ENCODE data around the gene PIP5K1B. TPM values are rescaled to one million over a fixed set of nuclear protein-coding genes. Genes with fewer than 3 reads are reported as not detected.

Gene PIP5K1B
- total RNA-seq, 1 experiment from 2014 or later = 0.20 TPM

DNA sequence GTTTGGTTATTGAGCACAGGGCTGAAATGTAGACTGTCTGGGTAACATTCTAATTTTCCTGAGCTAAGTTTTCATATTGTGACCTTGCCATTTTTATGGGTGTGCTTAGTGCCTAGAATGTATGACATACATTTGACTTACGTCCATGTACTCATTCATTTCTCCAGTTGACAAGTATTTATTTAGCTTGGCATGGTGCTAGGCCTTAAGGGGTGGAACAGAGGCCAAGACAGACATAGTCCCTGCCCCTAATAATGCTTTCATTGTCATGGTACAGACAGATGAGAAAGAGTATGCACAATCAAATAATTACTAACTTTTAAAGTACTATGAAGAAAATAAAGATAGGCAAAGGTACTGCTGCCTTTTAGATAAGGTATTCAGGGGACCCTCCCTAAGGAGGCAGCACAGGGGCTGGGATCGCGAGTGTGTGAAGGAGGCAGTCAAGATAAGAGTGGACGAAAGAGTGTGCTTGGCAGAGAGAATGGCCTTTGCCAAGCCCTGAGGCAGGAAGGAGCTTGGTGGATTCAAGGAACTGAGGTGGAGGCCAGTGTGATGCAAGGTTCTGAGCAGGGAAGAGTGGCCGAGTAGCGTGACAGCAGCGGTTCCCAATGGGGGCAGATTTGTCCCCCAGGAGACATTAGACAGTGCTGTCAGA lies 128.0 kb downstream of the PIP5K1B start:
- H3K4me1 ChIP-seq (ENCODE audit: control insufficient read depth in 1 of 2, insufficient read depth in 2 of 2, low read length in 2 of 2) = no peaks in the 10 kb centered on the region
- H2AFZ ChIP-seq (ENCODE audit: low read depth, low read length, poor library complexity, severe bottlenecking) = no peak overlapping the region
- RAD21 ChIA-PET (ENCODE audit: low non-redundant PET in 1 of 2, low total read pairs in 2 of 2, uncharacterized antibody in 2 of 2, unreplicated experiment in 2 of 2) = no interaction called here
- H3K36me3 ChIP-seq (ENCODE audit: control insufficient read depth in 1 of 2, insufficient read depth in 2 of 2, low read length in 2 of 2) = no peaks in the 10 kb centered on the region
- no peak overlapping the region for H3K27ac ChIP-seq (ENCODE audit: low read depth, low read length)
- no peak overlapping the region for H3K4me2 ChIP-seq (ENCODE audit: low read length)
- H3K9ac ChIP-seq (ENCODE audit: low read length) = no peak overlapping the region
- intact Hi-C loops (cut with micrococcal nuclease) = no loop called here
- peaks cover 13% of the 10 kb centered on the region; the same call in 1 of the 2 replicates for H3K27me3 ChIP-seq (ENCODE audit: insufficient read depth, low read length)
- no peaks in the 10 kb centered on the region for H4K20me1 ChIP-seq (ENCODE audit: insufficient read depth)
- DNase-seq (ENCODE audit: low read depth, low spot score) (no peak), ATAC-seq (no peak)
- POLR2A ChIA-PET = no interaction called here
- no TSS peak for BruUV-seq (replicated peaks)
- no peaks in the 10 kb centered on the region for H3K79me2 ChIP-seq (ENCODE audit: insufficient read depth, low read length)
- H3K4me3 ChIP-seq (replicated peaks in 1 of 2; ENCODE audit: low read depth in 1 of 2, low read length in 2 of 2) = no peak overlapping the region
- no peaks in the 10 kb centered on the region for H3K9me3 ChIP-seq (ENCODE audit: control insufficient read depth in 1 of 2, insufficient read depth in 1 of 2, low read depth in 1 of 2, low read length in 2 of 2)
- TF ChIP-seq RAD21 (IDR thresholded peaks at IDR 0.05; ENCODE audit: low read depth) (no peak), ZNF274 (IDR thresholded peaks at IDR 0.05; ENCODE audit: low read depth, low read length) (no peak)
- no peaks in the 10 kb centered on the region for H3K9me2 ChIP-seq (ENCODE audit: insufficient read depth)
- CTCF ChIA-PET = no interaction called here

DNA sequence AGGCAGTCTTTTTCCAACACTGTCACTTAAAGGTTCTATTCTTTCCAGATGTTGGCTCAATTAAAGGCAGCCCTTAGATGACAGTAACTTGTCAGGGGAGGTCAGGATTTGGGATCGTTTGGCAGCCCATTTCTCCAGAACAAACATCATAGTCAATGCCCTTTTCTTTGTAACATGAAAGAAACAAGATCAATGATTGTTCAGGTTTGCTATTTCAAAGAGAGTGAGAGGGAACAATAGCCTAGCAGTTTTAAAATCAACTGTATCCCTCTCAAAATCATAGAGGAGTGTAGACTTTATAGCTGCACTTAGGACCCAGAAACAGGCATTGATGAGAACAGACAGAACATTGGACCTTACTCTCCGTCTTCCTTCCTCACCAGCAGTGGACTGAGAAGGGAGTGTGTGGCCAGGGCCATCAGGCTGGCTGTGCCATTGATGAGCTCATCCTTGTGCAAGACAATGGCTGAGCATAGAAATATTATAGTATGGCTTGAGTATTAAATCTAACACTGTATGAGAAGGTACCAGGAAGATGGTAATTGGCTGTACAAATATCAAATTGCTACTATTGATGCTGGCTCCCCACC lies 130.0 kb downstream of the PIP5K1B start:
- no peaks in the 10 kb centered on the region for H3K36me3 ChIP-seq (ENCODE audit: control insufficient read depth in 1 of 2, insufficient read depth in 2 of 2, low read length in 2 of 2)
- no peak overlapping the region for H3K4me2 ChIP-seq (ENCODE audit: low read length)
- BruUV-seq (replicated peaks) = no TSS peak
- peaks cover 10% of the 10 kb centered on the region for H3K27me3 ChIP-seq (ENCODE audit: insufficient read depth, low read length)
- H3K27ac ChIP-seq (ENCODE audit: low read depth, low read length) = no peak overlapping the region
- RAD21 ChIA-PET (ENCODE audit: low non-redundant PET in 1 of 2, low total read pairs in 2 of 2, uncharacterized antibody in 2 of 2, unreplicated experiment in 2 of 2) = no interaction called here
- H3K79me2 ChIP-seq (ENCODE audit: insufficient read depth, low read length) = no peaks in the 10 kb centered on the region
- ATAC-seq (no peak), DNase-seq (ENCODE audit: low read depth, low spot score) (no peak)
- no peak overlapping the region for H3K4me3 ChIP-seq (replicated peaks in 1 of 2; ENCODE audit: low read depth in 1 of 2, low read length in 2 of 2)
- POLR2A ChIA-PET = no interaction called here
- no peaks in the 10 kb centered on the region for H4K20me1 ChIP-seq (ENCODE audit: insufficient read depth)
- no peaks in the 10 kb centered on the region for H3K4me1 ChIP-seq (ENCODE audit: control insufficient read depth in 1 of 2, insufficient read depth in 2 of 2, low read length in 2 of 2)
- TF ChIP-seq ZFX (IDR thresholded peaks at IDR 0.05) (no peak), ELF1 (IDR thresholded peaks at IDR 0.05; ENCODE audit: borderline replicate concordance, low read depth) (no peak), CTCF (IDR thresholded peaks at IDR 0.05 in 2 of 3, conservative IDR thresholded peaks at IDR 0.05 in 1 of 3; ENCODE audit: borderline replicate concordance in 1 of 3, insufficient read depth in 1 of 3, low read depth in 2 of 3, low read length in 2 of 3) (no peak), POLR2A (IDR thresholded peaks at IDR 0.05; ENCODE audit: borderline replicate concordance, extremely low read depth, insufficient read depth, insufficient read length) (no peak), POLR2AphosphoS5 (IDR thresholded peaks at IDR 0.05; ENCODE audit: low read depth, low read length) (no peak), ZNF274 (IDR thresholded peaks at IDR 0.05; ENCODE audit: low read depth, low read length) (no peak), FOSL1 (IDR thresholded peaks at IDR 0.05; ENCODE audit: low read depth) (no peak), EZH2 (IDR thresholded peaks at IDR 0.05) (no peak)
- TF ChIP-seq, protein P1, sequence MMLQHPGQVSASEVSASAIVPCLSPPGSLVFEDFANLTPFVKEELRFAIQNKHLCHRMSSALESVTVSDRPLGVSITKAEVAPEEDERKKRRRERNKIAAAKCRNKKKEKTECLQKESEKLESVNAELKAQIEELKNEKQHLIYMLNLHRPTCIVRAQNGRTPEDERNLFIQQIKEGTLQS (IDR thresholded peaks at IDR 0.05) = no peak
- H3K9me2 ChIP-seq (ENCODE audit: insufficient read depth) = no peaks in the 10 kb centered on the region
- CTCF ChIA-PET = no interaction called here
- intact Hi-C loops (cut with micrococcal nuclease) = no loop called here
- H3K9me3 ChIP-seq (ENCODE audit: control insufficient read depth in 1 of 2, insufficient read depth in 1 of 2, low read depth in 1 of 2, low read length in 2 of 2) = no peaks in the 10 kb centered on the region
- H2AFZ ChIP-seq (ENCODE audit: low read depth, low read length, poor library complexity, severe bottlenecking) = no peak overlapping the region
- H3K9ac ChIP-seq (ENCODE audit: low read length) = no peak overlapping the region

All from HCT116 (cell line).